Measurements from ENCODE around the gene RAB28. TPM values are rescaled to one million over a fixed set of nuclear protein-coding genes. Genes with fewer than 3 reads are reported as not detected.
"Not testable (repeated sequence)": the region's sequence is repeated elsewhere in the genome, so short reads cannot be mapped to it uniquely, and the experiment has no call there.

The RAB28 gene
- total RNA-seq, 2 donors from 2014 or later, result 11.1 to 13.5 TPM

GRCh38 chr4:13427599-13428325 lies 56.4 kb downstream of the RAB28 start:
- Mint-ChIP-seq H3K36me3 (peaks cover 36 to 49% of the 10 kb centered on the region in 2 donors), H3K9me3 (peaks cover 4 to 8% of the 10 kb centered on the region in 2 donors), H3K27ac (no peak overlapping the region)
- DNase-seq (ENCODE audit: low spot score in 2 of 2), result no peak
- no peak for ATAC-seq

GRCh38 chr4:13415068-13415785 lies 68.9 kb downstream of the RAB28 start:
- H3K36me3 Mint-ChIP-seq, result peaks cover 36 to 38% of the 10 kb centered on the region in 2 donors
- peak overlapping the region in 1 of 2 donors; percentile 59 for H3K27ac Mint-ChIP-seq
- H3K9me3 Mint-ChIP-seq, result peaks cover 16 to 21% of the 10 kb centered on the region in 2 donors
- DNase-seq (ENCODE audit: low spot score in 2 of 2) (no peak), ATAC-seq (no peak)

- no peak for ATAC-seq
These were observed 70.3 kb downstream of the RAB28 start for GRCh38 chr4:13413729-13414437.

GRCh38 chr4:13411942-13412341 lies 72.2 kb downstream of the RAB28 start:
- no peak for DNase-seq (ENCODE audit: low spot score in 2 of 2)

More at GRCh38 chr4:13413729-13414437, 70.3 kb downstream of the RAB28 start:
- peaks cover 25 to 36% of the 10 kb centered on the region in 2 donors for H3K36me3 Mint-ChIP-seq
- H3K27ac Mint-ChIP-seq, result no peak overlapping the region
- H3K9me3 Mint-ChIP-seq, result peaks cover 3 to 8% of the 10 kb centered on the region in 2 donors
- DNase-seq (ENCODE audit: low spot score in 2 of 2), result no peak

GRCh38 chr4:13409324-13409723 lies 74.8 kb downstream of the RAB28 start:
- ATAC-seq (no peak), DNase-seq (ENCODE audit: low spot score in 2 of 2) (no peak)
- Mint-ChIP-seq H3K27ac (no peak overlapping the region), H3K36me3 (peaks cover 18 to 38% of the 10 kb centered on the region in 2 donors), H3K9me3 (peaks cover 0 to 6% of the 10 kb centered on the region in 2 donors)

More at GRCh38 chr4:13411942-13412341, 72.2 kb downstream of the RAB28 start:
- H3K9me3 Mint-ChIP-seq, result peaks cover 0 to 6% of the 10 kb centered on the region in 2 donors
- H3K36me3 Mint-ChIP-seq, result peaks cover 15 to 36% of the 10 kb centered on the region in 2 donors
- ATAC-seq, result no peak
- H3K27ac Mint-ChIP-seq, result peak overlapping the region in 1 of 2 donors; percentile 31

- H3K36me3 Mint-ChIP-seq, result peaks cover 18 to 38% of the 10 kb centered on the region in 2 donors
- not testable (repeated sequence) for H3K27ac Mint-ChIP-seq; DNase-seq (ENCODE audit: low spot score in 2 of 2); H3K9me3 Mint-ChIP-seq; ATAC-seq
These were observed 78.0 kb downstream of the RAB28 start for GRCh38 chr4:13406156-13406555.

GRCh38 chr4:13403833-13404232 lies 80.3 kb downstream of the RAB28 start:
- H3K9me3 Mint-ChIP-seq, result peaks cover 0 to 6% of the 10 kb centered on the region in 2 donors
- no peak for DNase-seq (ENCODE audit: low spot score in 2 of 2)

GRCh38 chr4:13403326-13403725 lies 80.8 kb downstream of the RAB28 start:
- DNase-seq (ENCODE audit: low spot score in 2 of 2) (no peak), ATAC-seq (no peak)
- Mint-ChIP-seq H3K27ac (no peak overlapping the region), H3K36me3 (peaks cover 17 to 24% of the 10 kb centered on the region in 2 donors), H3K9me3 (peaks cover 0 to 6% of the 10 kb centered on the region in 2 donors)

More at GRCh38 chr4:13403833-13404232, 80.3 kb downstream of the RAB28 start:
- ATAC-seq, result no peak
- H3K27ac Mint-ChIP-seq, result no peak overlapping the region
- peaks cover 18 to 25% of the 10 kb centered on the region in 2 donors for H3K36me3 Mint-ChIP-seq

- ATAC-seq, result no peak
- H3K9me3 Mint-ChIP-seq, result no peaks in the 10 kb centered on the region
- H3K27ac Mint-ChIP-seq, result no peak overlapping the region
- no peak for DNase-seq (ENCODE audit: low spot score in 2 of 2)
- H3K36me3 Mint-ChIP-seq, result peaks cover 0 to 4% of the 10 kb centered on the region in 2 donors
These were observed 84.9 kb downstream of the RAB28 start for GRCh38 chr4:13399257-13399656.

GRCh38 chr4:13396161-13396560 lies 88.0 kb downstream of the RAB28 start:
- H3K27ac Mint-ChIP-seq, result no peak overlapping the region
- peaks cover 7% of the 10 kb centered on the region in 2 donors for H3K36me3 Mint-ChIP-seq
- DNase-seq (ENCODE audit: low spot score in 2 of 2) (no peak), ATAC-seq (no peak)
- H3K9me3 Mint-ChIP-seq, result peaks cover 3 to 4% of the 10 kb centered on the region in 2 donors

- ATAC-seq; H3K27ac Mint-ChIP-seq; DNase-seq (ENCODE audit: low spot score in 2 of 2): not testable (repeated sequence)
- H3K9me3 Mint-ChIP-seq, result peaks cover 15 to 16% of the 10 kb centered on the region in 2 donors
- H3K36me3 Mint-ChIP-seq, result peaks cover 21 to 30% of the 10 kb centered on the region in 2 donors
These were observed 94.2 kb downstream of the RAB28 start for GRCh38 chr4:13389901-13390300.

GRCh38 chr4:13386405-13387107 lies 97.6 kb downstream of the RAB28 start:
- ATAC-seq (no peak), DNase-seq (ENCODE audit: low spot score in 2 of 2) (no peak)
- Mint-ChIP-seq H3K9me3 (peaks cover 12 to 13% of the 10 kb centered on the region in 2 donors), H3K36me3 (peaks cover 18 to 48% of the 10 kb centered on the region in 2 donors), H3K27ac (no peak overlapping the region)

- ATAC-seq (no peak), DNase-seq (ENCODE audit: low spot score in 2 of 2) (no peak)
- Mint-ChIP-seq H3K27ac (no peak overlapping the region), H3K36me3 (peaks cover 9 to 33% of the 10 kb centered on the region in 2 donors), H3K9me3 (peaks cover 11 to 12% of the 10 kb centered on the region in 2 donors)
These were observed 100.1 kb downstream of the RAB28 start for GRCh38 chr4:13384055-13384454.

- peaks cover 0 to 11% of the 10 kb centered on the region in 2 donors for H3K36me3 Mint-ChIP-seq
- DNase-seq (ENCODE audit: low spot score in 2 of 2) (no peak), ATAC-seq (no peak)
- no peak overlapping the region for H3K27ac Mint-ChIP-seq
- no peaks in the 10 kb centered on the region for H3K9me3 Mint-ChIP-seq
These were observed 105.0 kb downstream of the RAB28 start for GRCh38 chr4:13378973-13379759.

- no peaks in the 10 kb centered on the region for H3K9me3 Mint-ChIP-seq
- no peak for ATAC-seq
- H3K27ac Mint-ChIP-seq, result no peak overlapping the region
- DNase-seq (ENCODE audit: low spot score in 2 of 2), result no peak
- peaks cover 0 to 4% of the 10 kb centered on the region in 2 donors for H3K36me3 Mint-ChIP-seq
These were observed 113.1 kb downstream of the RAB28 start for GRCh38 chr4:13371048-13371447.
